ENCODE results near the gene RBM18.

DNA sequence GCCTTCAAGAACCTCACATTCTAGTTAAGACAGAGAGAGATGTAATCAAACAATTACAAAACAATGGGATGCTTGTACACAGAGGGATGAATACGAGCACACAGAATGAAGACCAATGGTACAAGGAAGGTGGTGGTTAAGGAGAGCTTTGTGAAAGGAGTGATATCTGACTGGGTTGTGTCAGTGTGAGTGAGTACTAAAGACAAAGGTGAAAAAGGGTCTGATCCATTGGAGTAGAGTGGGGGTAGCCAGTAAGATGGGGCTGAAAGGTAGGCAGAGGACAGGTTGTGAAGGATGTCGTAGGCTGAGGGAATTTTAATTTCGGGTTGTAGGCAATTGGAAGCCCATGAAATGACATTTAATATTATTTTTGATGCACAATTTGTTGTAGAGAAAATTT is 9.9 kb downstream of the RBM18 start:
- no peak for TF ChIP-seq POLR2A (IDR thresholded peaks at IDR 0.05)
- TF ChIP-seq CTCF (IDR thresholded peaks at IDR 0.05) = no peak
- TF ChIP-seq POLR2AphosphoS5 (IDR thresholded peaks at IDR 0.05) = no peak
